PC-9 (cell line): ENCODE results near the gene VPS8.

ENCODE experiments used
- EZH2 ChIP-seq: fragments of 200-600 bp; sonication (generic); IDR thresholded peaks from 2 replicates; pipeline ENCODE4 v1.8.0; 2017; ENCODE audit warnings: antibody characterized with exemption, low read depth
- TF ChIP-seq, protein P1 (sequence below): fragments of 200-600 bp; sonication (generic); conservative IDR thresholded peaks from 2 replicates; pipeline ENCODE4 v1.6.1; 2017; ENCODE audit warnings: mixed run types, antibody characterized with exemption, mild to moderate bottlenecking, moderate library complexity

DNA sequence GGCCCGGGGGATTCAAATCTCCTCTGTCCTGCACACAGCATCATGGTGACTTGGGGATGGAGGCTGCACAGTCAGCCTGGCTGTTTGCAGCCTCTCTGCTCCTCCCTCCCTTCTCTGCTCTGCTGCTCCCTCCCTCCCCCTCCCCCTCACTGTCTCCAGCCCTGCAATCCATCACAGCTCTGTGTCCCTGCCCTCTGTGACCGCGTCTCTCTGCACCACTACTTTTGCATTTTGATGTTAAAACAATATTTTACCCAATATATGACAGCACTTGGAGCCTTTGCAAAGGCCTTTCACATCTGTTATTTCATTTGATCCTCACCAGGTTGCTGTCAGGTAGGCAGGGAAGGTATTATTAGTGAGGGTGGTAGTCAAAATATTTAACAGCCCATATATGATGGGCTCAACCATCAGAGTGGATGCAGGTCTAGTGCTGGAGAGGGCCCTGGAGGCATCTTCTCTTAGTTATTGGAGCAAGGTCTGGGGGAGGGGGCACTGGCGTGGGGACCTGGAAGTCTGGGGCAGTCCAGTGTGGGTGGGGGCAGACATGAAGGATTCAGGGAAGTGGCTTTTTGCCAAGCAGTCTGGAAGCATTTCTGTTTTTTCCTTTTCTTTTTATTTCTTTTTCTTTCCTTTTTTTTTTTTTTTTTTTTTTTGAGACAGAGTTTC, 16.3 kb upstream of the VPS8 start:
- TF ChIP-seq, protein P1, sequence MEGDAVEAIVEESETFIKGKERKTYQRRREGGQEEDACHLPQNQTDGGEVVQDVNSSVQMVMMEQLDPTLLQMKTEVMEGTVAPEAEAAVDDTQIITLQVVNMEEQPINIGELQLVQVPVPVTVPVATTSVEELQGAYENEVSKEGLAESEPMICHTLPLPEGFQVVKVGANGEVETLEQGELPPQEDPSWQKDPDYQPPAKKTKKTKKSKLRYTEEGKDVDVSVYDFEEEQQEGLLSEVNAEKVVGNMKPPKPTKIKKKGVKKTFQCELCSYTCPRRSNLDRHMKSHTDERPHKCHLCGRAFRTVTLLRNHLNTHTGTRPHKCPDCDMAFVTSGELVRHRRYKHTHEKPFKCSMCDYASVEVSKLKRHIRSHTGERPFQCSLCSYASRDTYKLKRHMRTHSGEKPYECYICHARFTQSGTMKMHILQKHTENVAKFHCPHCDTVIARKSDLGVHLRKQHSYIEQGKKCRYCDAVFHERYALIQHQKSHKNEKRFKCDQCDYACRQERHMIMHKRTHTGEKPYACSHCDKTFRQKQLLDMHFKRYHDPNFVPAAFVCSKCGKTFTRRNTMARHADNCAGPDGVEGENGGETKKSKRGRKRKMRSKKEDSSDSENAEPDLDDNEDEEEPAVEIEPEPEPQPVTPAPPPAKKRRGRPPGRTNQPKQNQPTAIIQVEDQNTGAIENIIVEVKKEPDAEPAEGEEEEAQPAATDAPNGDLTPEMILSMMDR, result no peak
- TF ChIP-seq EZH2, result no peak
